HG03280 (cell line): ENCODE results near the gene ZNF668.

ENCODE experiments used
- ATAC-seq: cut with Tn5 transposase; IDR thresholded peaks from one replicate; pipeline ENCODE4 v1.9.1; 2021; ENCODE audit warnings: mild to moderate bottlenecking, moderate library complexity; ENCODE audit not compliant: unreplicated experiment

Gene ZNF668

GRCh38 chr16:31073970-31074813 lies at the start of gene ZNF668, which contains the start of gene ZNF646:
Gene ZNF668 (minus strand): TSS chr16:31074240. CDS start chr16:31064459, 9,781 bp downstream.
Gene ZNF646 (plus strand): TSS chr16:31074422. CDS start chr16:31076325, 1,903 bp downstream.
- peak; percentile 64 for ATAC-seq

GRCh38 chr16:31120129-31120528 lies 46.1 kb upstream of the ZNF668 start:
- no peak for ATAC-seq

- ATAC-seq = no peak
Observed at GRCh38 chr16:31118223-31119155, 44.4 kb upstream of the ZNF668 start.

GRCh38 chr16:31117384-31118222 lies 43.6 kb upstream of the ZNF668 start, which contains the start of gene KAT8:
Gene KAT8 (plus strand): TSS chr16:31117664. CDS start chr16:31117682, 18 bp downstream.
- peak; percentile 93 for ATAC-seq

GRCh38 chr16:31114468-31114867 lies 40.4 kb upstream of the ZNF668 start:
- ATAC-seq = no peak

- no peak for ATAC-seq
Observed at GRCh38 chr16:31113121-31114120, 39.4 kb upstream of the ZNF668 start.

- no peak for ATAC-seq
Observed at GRCh38 chr16:31112711-31113110, 38.7 kb upstream of the ZNF668 start.

- no peak for ATAC-seq
Observed at GRCh38 chr16:31111881-31112466, 37.9 kb upstream of the ZNF668 start.

- ATAC-seq = no peak
Observed at GRCh38 chr16:31110106-31111034, 36.3 kb upstream of the ZNF668 start.

- no peak for ATAC-seq
Observed at GRCh38 chr16:31109622-31110021, 35.6 kb upstream of the ZNF668 start.

- no peak for ATAC-seq
Observed at GRCh38 chr16:31108794-31109558, 34.9 kb upstream of the ZNF668 start.

- ATAC-seq = peak; percentile 74
Observed at GRCh38 chr16:31108035-31108793, 34.2 kb upstream of the ZNF668 start, which contains the start of gene BCKDK. Gene BCKDK (plus strand): TSS chr16:31108386. CDS start chr16:31109224, 838 bp downstream.

GRCh38 chr16:31107465-31107867 lies 33.4 kb upstream of the ZNF668 start:
- ATAC-seq = peak; percentile 48

GRCh38 chr16:31106509-31107464 lies 32.7 kb upstream of the ZNF668 start:
- ATAC-seq = no peak

GRCh38 chr16:31105677-31106213 lies 31.7 kb upstream of the ZNF668 start:
- ATAC-seq = no peak
